Bronchial smooth muscle cell (primary cell): ENCODE measurements around the gene CASK. TPM values are rescaled to one million over a fixed set of nuclear protein-coding genes. Genes with fewer than 3 reads are reported as not detected.

ENCODE experiments used
- total RNA-seq: library from RNA; depleted of rRNA; stranded (reverse); fragments of >200 nt; gene quantifications from 2 replicates; pipeline ENCODE4 v1.2.1, GENCODE V29; 2014

The CASK gene, protein sequence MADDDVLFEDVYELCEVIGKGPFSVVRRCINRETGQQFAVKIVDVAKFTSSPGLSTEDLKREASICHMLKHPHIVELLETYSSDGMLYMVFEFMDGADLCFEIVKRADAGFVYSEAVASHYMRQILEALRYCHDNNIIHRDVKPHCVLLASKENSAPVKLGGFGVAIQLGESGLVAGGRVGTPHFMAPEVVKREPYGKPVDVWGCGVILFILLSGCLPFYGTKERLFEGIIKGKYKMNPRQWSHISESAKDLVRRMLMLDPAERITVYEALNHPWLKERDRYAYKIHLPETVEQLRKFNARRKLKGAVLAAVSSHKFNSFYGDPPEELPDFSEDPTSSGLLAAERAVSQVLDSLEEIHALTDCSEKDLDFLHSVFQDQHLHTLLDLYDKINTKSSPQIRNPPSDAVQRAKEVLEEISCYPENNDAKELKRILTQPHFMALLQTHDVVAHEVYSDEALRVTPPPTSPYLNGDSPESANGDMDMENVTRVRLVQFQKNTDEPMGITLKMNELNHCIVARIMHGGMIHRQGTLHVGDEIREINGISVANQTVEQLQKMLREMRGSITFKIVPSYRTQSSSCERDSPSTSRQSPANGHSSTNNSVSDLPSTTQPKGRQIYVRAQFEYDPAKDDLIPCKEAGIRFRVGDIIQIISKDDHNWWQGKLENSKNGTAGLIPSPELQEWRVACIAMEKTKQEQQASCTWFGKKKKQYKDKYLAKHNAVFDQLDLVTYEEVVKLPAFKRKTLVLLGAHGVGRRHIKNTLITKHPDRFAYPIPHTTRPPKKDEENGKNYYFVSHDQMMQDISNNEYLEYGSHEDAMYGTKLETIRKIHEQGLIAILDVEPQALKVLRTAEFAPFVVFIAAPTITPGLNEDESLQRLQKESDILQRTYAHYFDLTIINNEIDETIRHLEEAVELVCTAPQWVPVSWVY
- total RNA-seq, result 27.1 and 27.5 TPM in 2 replicates

DNA sequence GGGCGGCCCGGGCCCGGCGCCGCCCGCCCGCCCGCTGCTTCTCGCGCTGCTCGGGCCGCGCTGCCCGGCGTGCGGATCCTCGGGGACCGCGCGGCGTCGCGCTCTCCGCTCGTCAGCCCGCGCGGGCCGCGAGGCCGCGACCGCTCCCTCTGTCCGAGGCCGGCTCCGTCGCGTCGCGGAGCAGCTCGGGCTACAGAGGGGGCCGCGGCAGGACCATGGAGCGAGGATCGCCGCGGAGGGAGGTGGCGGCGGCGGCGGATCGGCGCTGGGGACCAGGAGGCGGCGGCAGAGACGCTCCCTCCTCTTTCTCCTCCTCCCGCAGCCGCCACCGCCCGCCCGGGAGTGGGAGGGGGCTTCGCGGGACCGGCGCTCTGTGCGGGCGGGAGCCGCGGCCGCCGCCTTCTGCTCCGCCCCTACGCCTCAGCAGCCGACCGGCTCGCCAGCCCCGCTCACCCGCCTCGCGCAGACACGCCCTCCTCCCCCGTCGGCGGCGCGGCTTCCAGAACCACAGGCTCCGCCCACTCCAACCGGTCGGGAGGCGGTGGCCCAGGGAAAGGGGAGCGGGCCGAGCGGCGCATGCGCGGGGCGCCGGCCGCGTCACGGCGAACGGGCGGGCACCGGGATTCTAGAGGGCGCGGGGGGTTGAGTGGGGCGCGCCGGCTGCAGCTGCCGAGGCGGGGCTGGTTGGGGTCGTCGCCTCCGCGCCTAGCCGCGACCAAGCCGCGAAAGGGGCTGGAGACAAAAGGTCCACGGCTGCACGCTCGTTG, at the start of gene CASK:
TSS of gene CASK (minus strand) at position 344 of the 767 bp plus-strand sequence. CDS start 566 bp downstream, outside the sequence.

DNA sequence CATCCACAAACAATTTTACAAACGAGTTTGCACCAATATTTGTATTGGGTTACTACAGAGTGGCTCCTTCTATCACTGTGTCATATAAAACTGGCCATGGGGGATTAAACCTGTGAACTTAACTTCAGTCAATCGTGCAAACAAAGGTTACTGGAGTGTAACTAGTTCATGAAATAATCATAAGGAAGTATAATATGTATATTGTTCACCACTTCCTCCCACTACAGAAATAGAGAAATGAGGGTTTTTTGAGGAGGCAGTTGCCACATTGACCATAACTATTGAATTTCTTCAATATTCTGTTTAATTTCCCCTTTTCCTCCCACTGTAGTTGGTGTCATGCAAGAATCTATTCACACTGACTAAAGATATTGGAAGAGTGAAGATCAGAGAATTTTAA, 199.5 kb downstream of the CASK start, which contains the start of gene GPR82:
TSS of gene GPR82 (plus strand) at position 356 of the 400 bp plus-strand sequence. CDS start 2,846 bp downstream, outside the sequence.

GRCh38 chrX:41688835-41689234, 234.5 kb downstream of the CASK start, which contains the start of gene GPR34:
TSS of gene GPR34 (plus strand) at chrX:41688973. CDS start at chrX:41695634, 6,661 bp downstream.

Other genes with a start within 250 kb of the CASK start
- not detected in 2 replicates for gene GPR34, start 234.6 kb downstream of the CASK start, total RNA-seq
- gene GPR82, start 199.4 kb downstream of the CASK start, total RNA-seq, result not detected in 2 replicates